PC-9 (cell line): ENCODE results near the gene IRF2. TPM values are rescaled to one million over a fixed set of nuclear protein-coding genes. Genes with fewer than 3 reads are reported as not detected.

ENCODE experiments used
- BruUV-seq: library from RNA; stranded (reverse); fragments of 400-500 nt; replicated peaks from 2 replicates; lab custom pipeline; 2021; lab: Mats Ljungman, UMichigan
- CTCF ChIA-PET: fragments of 300-600 bp; sonication (Branson Sonifier 250); formaldehyde crosslinking; loops from one replicate; lab custom pipeline; 2022; ENCODE audit warnings: antibody characterized with exemption; lab: Charles Lee
- POLR2A ChIA-PET: fragments of 300-600 bp; sonication (Branson Sonifier 250); formaldehyde crosslinking; loops from one replicate; lab custom pipeline; 2022; ENCODE audit warnings: antibody characterized with exemption; ENCODE audit not compliant: unreplicated experiment; lab: Charles Lee
- DNase-seq, 2 experiments: peaks; one replicate each; pipeline versions ENCODE4 v3.0.0 to v3.0.0-alpha.2; 2015 to 2022; ENCODE audit warnings: mixed read lengths in 1 of 2
- H2AFZ ChIP-seq: fragments of 200-600 bp; sonication (generic); 2 replicates; pipeline ENCODE4 v1.8.1; 2017; ENCODE audit warnings: antibody characterized with exemption
- H3F3A ChIP-seq: fragments of 200-600 bp; sonication (generic); 2 replicates; pipeline ENCODE4 v1.8.1; 2017; ENCODE audit warnings: antibody characterized with exemption, mild to moderate bottlenecking, low read depth; ENCODE audit not compliant: insufficient read depth
- H3K27ac ChIP-seq: fragments of 200-600 bp; sonication (generic); 2 replicates; pipeline ENCODE4 v1.6.1; 2016; ENCODE audit warnings: mixed run types
- H3K27me3 ChIP-seq: fragments of 200-600 bp; sonication (generic); 2 replicates; pipeline ENCODE4 v1.6.1; 2016; ENCODE audit warnings: low read depth, mixed run types; ENCODE audit not compliant: insufficient read depth
- H3K36me3 ChIP-seq: fragments of 200-600 bp; sonication (generic); 2 replicates; pipeline ENCODE4 v1.6.1; 2016; ENCODE audit warnings: low read depth, mixed run types
- H3K4me1 ChIP-seq: fragments of 200-600 bp; sonication (generic); replicated peaks from 2 replicates; pipeline ENCODE4 v1.6.1; 2016; ENCODE audit warnings: mixed run types; ENCODE audit not compliant: insufficient read depth
- H3K4me2 ChIP-seq: fragments of 200-600 bp; sonication (generic); 2 replicates; pipeline ENCODE4 v1.6.1; 2017; ENCODE audit warnings: mixed run types
- H3K4me3 ChIP-seq: fragments of 200-600 bp; sonication (generic); 2 replicates; pipeline ENCODE4 v1.6.1; 2016; ENCODE audit warnings: mixed run types
- H3K79me2 ChIP-seq: fragments of 200-600 bp; sonication (generic); 2 replicates; pipeline ENCODE4 v1.6.1; 2017; ENCODE audit warnings: low read depth, mixed run types
- H3K9me2 ChIP-seq: fragments of 200-600 bp; sonication (generic); 2 replicates; pipeline ENCODE4 v1.8.1; 2017; ENCODE audit warnings: mild to moderate bottlenecking; ENCODE audit not compliant: insufficient read depth
- H3K9me3 ChIP-seq: fragments of 200-600 bp; sonication (generic); 2 replicates; pipeline ENCODE4 v1.8.1; 2016; ENCODE audit warnings: low read depth; ENCODE audit not compliant: insufficient read depth
- H4K20me1 ChIP-seq: fragments of 200-600 bp; sonication (generic); 2 replicates; pipeline ENCODE4 v1.8.1; 2017; ENCODE audit not compliant: insufficient read depth
- EZH2 ChIP-seq: fragments of 200-600 bp; sonication (generic); IDR thresholded peaks from 2 replicates; pipeline ENCODE4 v1.8.0; 2017; ENCODE audit warnings: antibody characterized with exemption, low read depth
- intact Hi-C: fragments of 100-400 bp; cut with micrococcal nuclease; formaldehyde crosslinking; loops from one replicate; pipeline ENCODE4 v1.10.0; 2022; ENCODE audit not compliant: unreplicated experiment
- total RNA-seq: library from RNA; stranded (reverse); gene quantifications from 2 replicates; pipeline ENCODE4 v1.2.3, GENCODE V29; 2021
- TF ChIP-seq, protein P1 (sequence below): fragments of 200-600 bp; sonication (generic); conservative IDR thresholded peaks from 2 replicates; pipeline ENCODE4 v1.6.1; 2017; ENCODE audit warnings: mixed run types, antibody characterized with exemption, mild to moderate bottlenecking, moderate library complexity

Gene IRF2
- total RNA-seq, 1 experiment from 2014 or later = 34.4 TPM

DNA sequence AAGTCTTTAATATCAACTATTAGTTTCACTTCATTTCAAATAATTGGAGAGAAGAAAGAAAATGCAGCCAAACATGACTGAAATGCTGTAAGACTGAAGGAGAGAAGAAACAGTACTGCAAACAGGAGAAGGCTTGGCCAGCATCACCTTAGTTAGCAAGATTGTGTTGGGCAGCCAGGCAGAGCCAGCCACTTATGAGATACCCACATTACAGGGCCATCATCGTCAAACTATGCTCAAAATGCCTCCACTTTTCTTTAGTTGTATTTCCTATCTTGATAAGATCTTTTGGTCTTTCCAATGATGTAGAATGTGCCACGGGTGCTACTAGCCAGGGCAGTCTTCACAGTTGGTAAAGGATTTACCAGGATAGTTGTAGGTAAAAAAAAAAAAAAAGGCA, 10.9 kb upstream of the IRF2 start:
- no peak overlapping the region for H3K4me2 ChIP-seq
- no peaks in the 10 kb centered on the region for H3K36me3 ChIP-seq
- intact Hi-C loops = no loop called here
- H3K9me3 ChIP-seq = no peaks in the 10 kb centered on the region
- DNase-seq = no peak
- H2AFZ ChIP-seq = no peak overlapping the region
- ChIA-PET CTCF (no interaction called here), POLR2A (no interaction called here)
- BruUV-seq = no TSS peak
- H3K4me1 ChIP-seq = no peaks in the 10 kb centered on the region
- no peaks in the 10 kb centered on the region for H3F3A ChIP-seq
- H3K27ac ChIP-seq = no peak overlapping the region
- no peaks in the 10 kb centered on the region for H3K79me2 ChIP-seq
- TF ChIP-seq, protein P1, sequence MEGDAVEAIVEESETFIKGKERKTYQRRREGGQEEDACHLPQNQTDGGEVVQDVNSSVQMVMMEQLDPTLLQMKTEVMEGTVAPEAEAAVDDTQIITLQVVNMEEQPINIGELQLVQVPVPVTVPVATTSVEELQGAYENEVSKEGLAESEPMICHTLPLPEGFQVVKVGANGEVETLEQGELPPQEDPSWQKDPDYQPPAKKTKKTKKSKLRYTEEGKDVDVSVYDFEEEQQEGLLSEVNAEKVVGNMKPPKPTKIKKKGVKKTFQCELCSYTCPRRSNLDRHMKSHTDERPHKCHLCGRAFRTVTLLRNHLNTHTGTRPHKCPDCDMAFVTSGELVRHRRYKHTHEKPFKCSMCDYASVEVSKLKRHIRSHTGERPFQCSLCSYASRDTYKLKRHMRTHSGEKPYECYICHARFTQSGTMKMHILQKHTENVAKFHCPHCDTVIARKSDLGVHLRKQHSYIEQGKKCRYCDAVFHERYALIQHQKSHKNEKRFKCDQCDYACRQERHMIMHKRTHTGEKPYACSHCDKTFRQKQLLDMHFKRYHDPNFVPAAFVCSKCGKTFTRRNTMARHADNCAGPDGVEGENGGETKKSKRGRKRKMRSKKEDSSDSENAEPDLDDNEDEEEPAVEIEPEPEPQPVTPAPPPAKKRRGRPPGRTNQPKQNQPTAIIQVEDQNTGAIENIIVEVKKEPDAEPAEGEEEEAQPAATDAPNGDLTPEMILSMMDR = no peak
- no peak for TF ChIP-seq EZH2
- H4K20me1 ChIP-seq = no peaks in the 10 kb centered on the region
- no peak overlapping the region for H3K4me3 ChIP-seq
- H3K9me2 ChIP-seq = no peaks in the 10 kb centered on the region
- H3K27me3 ChIP-seq = no peaks in the 10 kb centered on the region

DNA sequence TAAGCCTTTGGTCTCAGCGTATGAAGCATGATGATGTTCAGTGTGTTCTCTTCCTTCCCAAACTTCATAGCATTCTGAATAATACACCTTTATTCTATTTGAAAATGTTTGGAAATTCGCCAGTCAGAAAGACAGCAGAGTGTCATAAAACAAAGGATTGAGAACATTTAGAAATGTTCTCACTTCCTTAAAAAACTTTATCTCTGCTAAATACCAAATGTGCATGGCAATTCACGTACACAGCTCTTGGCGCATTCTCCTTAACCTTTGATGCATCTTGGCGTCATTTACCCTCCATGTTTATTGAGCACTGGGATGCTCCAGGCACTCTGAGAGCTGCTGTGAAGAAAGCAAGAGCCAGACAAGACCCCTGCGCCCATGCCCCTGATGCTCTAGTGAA, 7.2 kb upstream of the IRF2 start:
- ChIA-PET CTCF (no interaction called here), POLR2A (no interaction called here)
- H3K4me1 ChIP-seq = no peaks in the 10 kb centered on the region
- no peaks in the 10 kb centered on the region for H3K9me2 ChIP-seq
- H3K27ac ChIP-seq = no peak overlapping the region
- H2AFZ ChIP-seq = no peak overlapping the region
- no peaks in the 10 kb centered on the region for H3K79me2 ChIP-seq
- H3F3A ChIP-seq = 0 out of 2 replicates have a peak, but pooled peaks cover 3% of the 10 kb centered on the region
- no TSS peak for BruUV-seq
- intact Hi-C loops = no loop called here
- TF ChIP-seq EZH2 = no peak
- H3K9me3 ChIP-seq = no peaks in the 10 kb centered on the region
- no peaks in the 10 kb centered on the region for H3K27me3 ChIP-seq
- no peak overlapping the region for H3K4me3 ChIP-seq
- DNase-seq = no peak
- no peaks in the 10 kb centered on the region for H3K36me3 ChIP-seq
- H4K20me1 ChIP-seq = no peaks in the 10 kb centered on the region
- H3K4me2 ChIP-seq = no peak overlapping the region

DNA sequence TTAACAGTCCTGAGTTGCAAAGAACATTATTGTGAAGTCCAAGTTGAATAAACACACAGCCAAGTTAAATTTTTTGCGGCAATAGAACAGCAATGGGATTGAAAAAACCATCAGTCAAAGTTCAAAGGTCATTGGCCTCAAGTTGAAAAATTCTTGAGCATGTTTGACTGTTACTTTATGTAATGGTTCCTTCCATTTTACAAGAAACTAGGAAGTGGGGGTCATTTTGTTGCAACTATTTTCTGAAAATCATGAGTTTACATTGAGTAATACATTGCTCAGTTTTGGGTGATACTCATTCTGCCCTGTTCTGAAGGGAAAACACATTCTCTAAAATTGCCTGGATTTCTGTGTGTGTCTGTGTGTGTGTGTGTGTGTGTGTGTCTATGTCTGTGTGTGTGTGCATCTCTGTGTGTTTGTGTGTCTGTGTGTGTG, 5.2 kb upstream of the IRF2 start:
- H3K4me1 ChIP-seq = peaks cover 6% of the 10 kb centered on the region; the same call in 1 of the 2 replicates
- ChIA-PET POLR2A (no interaction called here), CTCF (no interaction called here)
- no peaks in the 10 kb centered on the region for H3K36me3 ChIP-seq
- peaks cover 12% of the 10 kb centered on the region for H3K79me2 ChIP-seq
- no peaks in the 10 kb centered on the region for H3K9me3 ChIP-seq
- H4K20me1 ChIP-seq = no peaks in the 10 kb centered on the region
- no peak overlapping the region for H3K27ac ChIP-seq
- TF ChIP-seq EZH2 = no peak
- TF ChIP-seq, protein P1 = no peak
- BruUV-seq = no TSS peak
- DNase-seq = no peak
- H2AFZ ChIP-seq = no peak overlapping the region
- 0 out of 2 replicates have a peak, but pooled peaks cover 3% of the 10 kb centered on the region for H3F3A ChIP-seq
- intact Hi-C loops = loop anchor here (5.0 kb wide), 1 partner anchor 43 kb away; no protein-coding TSS in a partner anchor
- no peak overlapping the region for H3K4me3 ChIP-seq
- H3K4me2 ChIP-seq = no peak overlapping the region
- no peaks in the 10 kb centered on the region for H3K9me2 ChIP-seq
- no peaks in the 10 kb centered on the region for H3K27me3 ChIP-seq
